ENCODE results near the gene VEGFA. TPM values are rescaled to one million over a fixed set of nuclear protein-coding genes. Genes with fewer than 3 reads are reported as not detected.

VEGFA gene
- total RNA-seq, 4 donors from 2014 or later, result 39.2 to 58.5 (median 45.0) TPM

GRCh38 chr6:43780293-43780692 is 10.3 kb downstream of the VEGFA start:
- TF ChIP-seq POLR2A (IDR thresholded peaks at IDR 0.05; ENCODE audit: low read depth) (no peak), POLR2AphosphoS5 (IDR thresholded peaks at IDR 0.05) (no peak), EP300 (IDR thresholded peaks at IDR 0.05) (no peak), CTCF (IDR thresholded peaks at IDR 0.05) (no peak)
- 88% methylated on average over 13 of the region's 13 CpGs for WGBS
- intact Hi-C loops (cut with DNase I), result no loop called here
- H3K36me3 ChIP-seq, result peaks cover 37 to 92% (median 81%) of the 10 kb centered on the region in 4 donors
- peak overlapping the region; percentile 38 to 66 (median 49) for H3K27ac ChIP-seq (replicated peaks in 1 of 4)
- H3K4me3 ChIP-seq, result no peak overlapping the region
- H3K27me3 ChIP-seq, result no peaks in the 10 kb centered on the region
- peaks cover 33 to 50% (median 42%) of the 10 kb centered on the region in 4 donors for H3K4me1 ChIP-seq
- no peaks in the 10 kb centered on the region for H3K9me3 ChIP-seq
- DNase-seq (ENCODE audit: extremely low spot score), result no peak

GRCh38 chr6:43780941-43781928 is 11.2 kb downstream of the VEGFA start:
- no peaks in the 10 kb centered on the region for H3K9me3 ChIP-seq
- peaks cover 23 to 41% (median 33%) of the 10 kb centered on the region in 4 donors for H3K4me1 ChIP-seq
- H3K4me3 ChIP-seq, result no peak overlapping the region
- peak overlapping the region in 3 of 4 donors; percentile 20 to 66 (median 45) for H3K27ac ChIP-seq (replicated peaks in 1 of 4)
- peaks cover 37 to 99% (median 87%) of the 10 kb centered on the region in 4 donors for H3K36me3 ChIP-seq
- WGBS, result 86% methylated on average over 23 of the region's 24 CpGs
- no peak for DNase-seq (ENCODE audit: extremely low spot score)
- TF ChIP-seq POLR2A (IDR thresholded peaks at IDR 0.05; ENCODE audit: low read depth) (no peak), EP300 (IDR thresholded peaks at IDR 0.05) (no peak), CTCF (IDR thresholded peaks at IDR 0.05) (no peak), POLR2AphosphoS5 (IDR thresholded peaks at IDR 0.05) (no peak)
- no peaks in the 10 kb centered on the region for H3K27me3 ChIP-seq
- intact Hi-C loops (cut with DNase I), result no loop called here

- WGBS, result 78% methylated on average over 19 of the region's 20 CpGs
- DNase-seq (ENCODE audit: extremely low spot score), result no peak
- H3K27ac ChIP-seq (replicated peaks in 1 of 4), result peak overlapping the region in 1 of 4 donors; percentile 23
- no peaks in the 10 kb centered on the region for H3K27me3 ChIP-seq
- H3K36me3 ChIP-seq, result peaks cover 37 to 95% (median 86%) of the 10 kb centered on the region in 4 donors
- H3K9me3 ChIP-seq, result no peaks in the 10 kb centered on the region
- intact Hi-C loops (cut with DNase I), result no loop called here
- TF ChIP-seq EP300 (IDR thresholded peaks at IDR 0.05) (no peak), POLR2A (IDR thresholded peaks at IDR 0.05; ENCODE audit: low read depth) (no peak), CTCF (IDR thresholded peaks at IDR 0.05) (no peak), POLR2AphosphoS5 (IDR thresholded peaks at IDR 0.05) (no peak)
- peaks cover 20 to 32% (median 26%) of the 10 kb centered on the region in 4 donors for H3K4me1 ChIP-seq
- no peak overlapping the region for H3K4me3 ChIP-seq
Measured at GRCh38 chr6:43781941-43782704, 12.1 kb downstream of the VEGFA start.

- Histone ChIP-seq H3K27me3 (no peaks in the 10 kb centered on the region), H3K9me3 (no peaks in the 10 kb centered on the region), H3K27ac (replicated peaks in 1 of 4) (peak overlapping the region in 1 of 4 donors; percentile 23), H3K4me3 (no peak overlapping the region), H3K4me1 (peaks cover 18 to 25% (median 22%) of the 10 kb centered on the region in 4 donors), H3K36me3 (peaks cover 33 to 87% (median 78%) of the 10 kb centered on the region in 4 donors)
- DNase-seq (ENCODE audit: extremely low spot score), result no peak
- TF ChIP-seq POLR2AphosphoS5 (IDR thresholded peaks at IDR 0.05) (no peak), CTCF (IDR thresholded peaks at IDR 0.05) (no peak), EP300 (IDR thresholded peaks at IDR 0.05) (no peak), POLR2A (IDR thresholded peaks at IDR 0.05; ENCODE audit: low read depth) (no peak)
- WGBS, result 93% methylated on average over 10 of the region's 11 CpGs
- intact Hi-C loops (cut with DNase I), result no loop called here
Measured at GRCh38 chr6:43782764-43783513, 12.9 kb downstream of the VEGFA start.
